Measurements from ENCODE around the gene MICOS13. TPM values are rescaled to one million over a fixed set of nuclear protein-coding genes. Genes with fewer than 3 reads are reported as not detected.

MICOS13 gene
- total RNA-seq, 1 donor from 2014 or later, result 42.2 TPM

DNA sequence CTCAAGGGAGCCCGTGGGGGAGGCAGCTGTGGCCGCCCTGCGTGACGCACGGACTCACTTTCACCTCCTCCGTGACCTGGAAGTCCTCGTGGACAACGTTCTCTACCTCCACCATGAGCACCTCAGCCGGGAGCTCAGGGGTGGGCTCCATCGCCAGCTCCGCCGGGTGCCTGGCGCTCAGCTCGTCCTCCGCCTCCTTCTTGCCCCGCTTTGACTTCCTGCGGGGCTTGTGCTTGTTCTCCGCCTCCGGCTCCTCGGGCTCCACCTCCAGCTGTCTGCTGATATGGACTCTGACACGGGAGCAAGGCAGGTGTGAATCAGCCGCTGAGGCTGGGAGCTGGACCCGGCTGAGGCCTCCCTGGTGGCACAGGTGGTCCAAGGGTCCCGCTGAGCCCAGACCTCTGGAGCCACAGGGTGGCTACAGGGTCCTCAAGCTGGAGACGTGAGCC lies 31.4 kb upstream of the MICOS13 start:
- Mint-ChIP-seq H3K9me3 (no peaks in the 10 kb centered on the region), H3K27ac (no peak overlapping the region), H3K4me3 (no peak overlapping the region), H3K27me3 (no peaks in the 10 kb centered on the region), H3K36me3 (no peaks in the 10 kb centered on the region), H3K4me1 (ENCODE audit: unreplicated experiment) (no peaks in the 10 kb centered on the region)
- no peak for DNase-seq (ENCODE audit: extremely low spot score, unreplicated experiment)
- no peak for TF ChIP-seq CTCF (conservative IDR thresholded peaks at IDR 0.05)

DNA sequence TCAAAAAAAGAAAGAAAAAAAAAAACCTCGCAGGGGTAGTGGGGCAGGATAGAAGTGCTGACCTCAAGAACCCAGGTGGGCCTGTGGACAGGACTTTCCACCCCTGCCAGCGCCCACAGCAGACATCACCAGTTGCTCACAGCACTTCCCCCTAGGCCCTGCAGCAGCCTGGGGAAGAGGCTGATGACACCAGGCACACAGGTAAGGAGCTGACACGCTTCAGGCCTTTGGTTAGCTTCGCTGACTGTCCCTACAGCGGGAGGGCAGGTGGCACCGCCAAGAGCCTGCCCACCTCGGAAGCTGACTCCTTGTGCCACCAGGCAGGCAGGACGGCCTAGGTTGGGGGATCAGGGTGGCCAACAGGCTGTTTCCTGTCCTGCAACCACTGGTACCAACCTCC lies 30.7 kb upstream of the MICOS13 start:
- Mint-ChIP-seq H3K27me3 (no peaks in the 10 kb centered on the region), H3K27ac (no peak overlapping the region), H3K9me3 (no peaks in the 10 kb centered on the region), H3K4me1 (ENCODE audit: unreplicated experiment) (no peaks in the 10 kb centered on the region), H3K4me3 (no peak overlapping the region), H3K36me3 (no peaks in the 10 kb centered on the region)
- no peak for TF ChIP-seq CTCF (conservative IDR thresholded peaks at IDR 0.05)
- no peak for DNase-seq (ENCODE audit: extremely low spot score, unreplicated experiment)

DNA sequence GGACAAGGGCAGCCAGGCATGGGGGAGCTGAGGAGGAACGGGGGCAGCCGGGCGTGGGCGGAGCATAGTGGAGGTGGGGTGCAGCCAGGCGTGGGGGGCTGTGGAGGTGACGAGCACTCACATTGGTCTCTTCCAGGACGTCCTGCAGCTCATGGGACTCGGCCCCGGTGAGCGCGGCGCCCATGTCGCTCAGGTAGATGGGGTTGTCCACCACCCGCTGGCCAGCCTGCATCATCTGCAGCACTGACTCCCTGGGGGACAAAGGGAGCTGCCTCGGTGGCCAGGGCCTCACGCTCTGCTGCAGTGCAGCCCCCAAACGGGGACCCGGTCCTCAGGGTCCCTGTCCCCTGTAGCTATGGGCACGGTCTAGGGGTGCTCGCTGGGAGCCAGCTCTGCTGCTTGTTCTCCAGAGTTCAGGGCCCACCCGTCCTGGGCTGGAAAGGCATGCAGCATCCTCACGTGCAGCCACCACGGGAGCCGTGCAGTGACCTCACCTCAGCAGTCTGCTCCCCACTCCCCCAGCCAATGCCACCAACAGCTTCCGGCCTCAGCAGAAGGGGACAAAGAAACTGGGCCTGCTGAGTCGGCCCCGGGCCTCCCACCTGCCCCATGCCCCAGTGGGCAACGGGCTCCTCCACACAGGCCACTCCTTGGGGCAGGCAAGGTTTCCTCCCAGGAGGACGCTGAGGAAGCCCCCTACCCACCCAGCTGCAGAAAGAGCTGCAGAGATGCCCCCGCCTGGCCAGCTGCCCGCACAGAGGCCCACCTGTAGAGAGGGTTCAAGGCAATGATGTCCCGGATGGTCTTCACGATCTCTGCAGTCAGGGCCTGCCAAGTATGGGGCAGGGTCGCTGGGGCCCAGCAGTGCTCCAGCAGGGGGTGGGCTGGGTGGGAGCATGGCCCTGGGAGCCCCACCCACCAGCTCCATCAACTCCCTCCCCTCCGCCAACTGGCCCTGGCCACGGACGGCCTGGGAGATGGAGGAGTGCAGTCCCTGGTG lies 27.6 kb upstream of the MICOS13 start:
- no peaks in the 10 kb centered on the region for H3K4me1 Mint-ChIP-seq (ENCODE audit: unreplicated experiment)
- H3K27me3 Mint-ChIP-seq, result no peaks in the 10 kb centered on the region
- no peak overlapping the region for H3K27ac Mint-ChIP-seq
- no peaks in the 10 kb centered on the region for H3K9me3 Mint-ChIP-seq
- no peak for TF ChIP-seq CTCF (conservative IDR thresholded peaks at IDR 0.05)
- H3K36me3 Mint-ChIP-seq, result peaks cover 5% of the 10 kb centered on the region
- no peak overlapping the region for H3K4me3 Mint-ChIP-seq
- DNase-seq (ENCODE audit: extremely low spot score, unreplicated experiment), result no peak

- Mint-ChIP-seq H3K4me3 (no peak overlapping the region), H3K36me3 (peaks cover 5% of the 10 kb centered on the region)
- no peak for TF ChIP-seq CTCF (conservative IDR thresholded peaks at IDR 0.05)
These were observed 26.7 kb upstream of the MICOS13 start for GRCh38 chr19:5706876-5707573.

GRCh38 chr19:5705552-5705951 lies 25.2 kb upstream of the MICOS13 start:
- no peak for TF ChIP-seq CTCF (conservative IDR thresholded peaks at IDR 0.05)
- DNase-seq (ENCODE audit: extremely low spot score, unreplicated experiment), result no peak
- Mint-ChIP-seq H3K27me3 (no peaks in the 10 kb centered on the region), H3K9me3 (no peaks in the 10 kb centered on the region), H3K4me3 (no peak overlapping the region), H3K36me3 (peaks cover 5% of the 10 kb centered on the region), H3K27ac (no peak overlapping the region), H3K4me1 (ENCODE audit: unreplicated experiment) (no peaks in the 10 kb centered on the region)

More at GRCh38 chr19:5706876-5707573, 26.7 kb upstream of the MICOS13 start:
- H3K9me3 Mint-ChIP-seq, result no peaks in the 10 kb centered on the region
- DNase-seq (ENCODE audit: extremely low spot score, unreplicated experiment), result no peak
- H3K27ac Mint-ChIP-seq, result no peak overlapping the region
- H3K27me3 Mint-ChIP-seq, result no peaks in the 10 kb centered on the region
- no peaks in the 10 kb centered on the region for H3K4me1 Mint-ChIP-seq (ENCODE audit: unreplicated experiment)
